Liver (tissue), 9 donors: ENCODE results near the gene DUSP9. TPM values are rescaled to one million over a fixed set of nuclear protein-coding genes. Genes with fewer than 3 reads are reported as not detected.
"Not testable (repeated sequence)": the region's sequence is repeated elsewhere in the genome, so short reads cannot be mapped to it uniquely, and the experiment has no call there.

ENCODE experiments used
- DNase-seq: peaks from one replicate; pipeline ENCODE4 v3.0.0-alpha.2; 2017; ENCODE audit warnings: low spot score
- H3K27ac ChIP-seq, 2 donors: one replicate each; pipeline ENCODE4 v1.7.0; 2013; ENCODE audit warnings: inconsistent platforms in 2 of 2, low read length in 2 of 2, control low read depth in 1 of 2, low read depth in 1 of 2, mild to moderate bottlenecking in 1 of 2
- H3K27me3 ChIP-seq, 4 donors: one replicate each; pipeline versions ENCODE4 v1.6.1 to v1.7.0; 2013; ENCODE audit warnings: low read length in 3 of 4, inconsistent platforms in 1 of 4, mild to moderate bottlenecking in 1 of 4, moderate library complexity in 1 of 4; ENCODE audit not compliant: control insufficient read depth in 4 of 4, insufficient read depth in 4 of 4
- H3K36me3 ChIP-seq, 4 donors: one replicate each; pipeline versions ENCODE4 v1.6.1 to v1.7.0; 2013; ENCODE audit warnings: low read length in 3 of 4, mild to moderate bottlenecking in 3 of 4, low read depth in 1 of 4, moderate library complexity in 1 of 4; ENCODE audit not compliant: control insufficient read depth in 4 of 4, insufficient read depth in 3 of 4
- H3K4me1 ChIP-seq, 4 donors: one replicate each; pipeline versions ENCODE4 v1.6.1 to v1.7.0; 2013; ENCODE audit warnings: low read length in 3 of 4, mild to moderate bottlenecking in 3 of 4, moderate library complexity in 1 of 4; ENCODE audit not compliant: control insufficient read depth in 4 of 4, insufficient read depth in 4 of 4
- H3K4me3 ChIP-seq, 3 donors: one replicate each; pipeline versions ENCODE4 v1.6.1 to v1.7.0; 2013; ENCODE audit warnings: low read length in 3 of 3, control low read depth in 1 of 3, low read depth in 1 of 3, mild to moderate bottlenecking in 1 of 3
- H3K9ac ChIP-seq, 2 donors: one replicate each; pipeline ENCODE4 v1.7.0; 2013; ENCODE audit warnings: low read length in 2 of 2, mild to moderate bottlenecking in 2 of 2, moderate library complexity in 2 of 2, control low read depth in 1 of 2, low read depth in 1 of 2
- H3K9me3 ChIP-seq, 4 donors: one replicate each; pipeline versions ENCODE4 v1.6.1 to v1.7.0; 2013; ENCODE audit warnings: low read length in 3 of 4; ENCODE audit not compliant: control insufficient read depth in 4 of 4
- ATF3 ChIP-seq: IDR thresholded peaks from 2 replicates; pipeline ENCODE4 v1.6.1; 2016; ENCODE audit warnings: antibody characterized with exemption
- CTCF ChIP-seq: fragments of 150-350 bp; IDR thresholded peaks from 2 replicates; pipeline ENCODE4 v1.5.1; 2017; ENCODE audit warnings: improper control_type of control experiment, low read depth, low read length; ENCODE audit not compliant: missing input control
- EGR1 ChIP-seq, 2 donors: IDR thresholded peaks; 2 replicates each; pipeline ENCODE4 v1.6.1; 2016 to 2018; ENCODE audit warnings: antibody characterized with exemption in 2 of 2, low read depth in 2 of 2
- FOXA1 ChIP-seq: IDR thresholded peaks from 2 replicates; pipeline ENCODE4 v1.6.1; 2016; ENCODE audit warnings: antibody characterized with exemption
- FOXA2 ChIP-seq: IDR thresholded peaks from 2 replicates; pipeline ENCODE4 v1.6.1; 2016; ENCODE audit warnings: antibody characterized with exemption
- GABPA ChIP-seq, 2 donors: IDR thresholded peaks in 1 of 2; conservative IDR thresholded peaks in 1 of 2; 2 replicates each; pipeline ENCODE4 v1.6.1; 2016; ENCODE audit warnings: antibody characterized with exemption in 2 of 2, mild to moderate bottlenecking in 1 of 2, moderate library complexity in 1 of 2
- HNF4A ChIP-seq, 2 donors: conservative IDR thresholded peaks; 2 replicates each; pipeline ENCODE4 v1.6.1; 2016; ENCODE audit warnings: antibody characterized with exemption in 2 of 2, mild to moderate bottlenecking in 2 of 2
- JUND ChIP-seq, 2 donors: IDR thresholded peaks; 2 replicates each; pipeline ENCODE4 v1.6.1; 2016; ENCODE audit warnings: antibody characterized with exemption in 2 of 2
- MAX ChIP-seq: IDR thresholded peaks from 2 replicates; pipeline ENCODE4 v1.6.1; 2016; ENCODE audit warnings: antibody characterized with exemption
- NR2F2 ChIP-seq: IDR thresholded peaks from 2 replicates; pipeline ENCODE4 v1.6.1; 2016; ENCODE audit warnings: antibody characterized with exemption
- RAD21 ChIP-seq, 2 donors: IDR thresholded peaks; 2 replicates each; pipeline ENCODE4 v1.6.1; 2016; ENCODE audit warnings: antibody characterized with exemption in 2 of 2, mild to moderate bottlenecking in 2 of 2
- REST ChIP-seq: IDR thresholded peaks from 2 replicates; pipeline ENCODE4 v1.6.1; 2016; ENCODE audit warnings: antibody characterized with exemption, mild to moderate bottlenecking
- RXRA ChIP-seq, 2 donors: IDR thresholded peaks; 2 replicates each; pipeline ENCODE4 v1.6.1; 2017 to 2018; ENCODE audit warnings: antibody characterized with exemption in 2 of 2, mild to moderate bottlenecking in 1 of 2
- SP1 ChIP-seq: IDR thresholded peaks from 2 replicates; pipeline ENCODE4 v1.6.1; 2018; ENCODE audit warnings: antibody characterized with exemption, mild to moderate bottlenecking
- TAF1 ChIP-seq: conservative IDR thresholded peaks from 2 replicates; pipeline ENCODE4 v1.6.1; 2016; ENCODE audit warnings: antibody characterized with exemption, mild to moderate bottlenecking
- YY1 ChIP-seq: IDR thresholded peaks from 2 replicates; pipeline ENCODE4 v1.6.1; 2016; ENCODE audit warnings: antibody characterized with exemption, mild to moderate bottlenecking
- WGBS: extraction: QIAGEN DNeasy Blood & Tissue Kit; methylation state at CpG from one replicate; pipeline ENCODE4 v1.1.7; 2013; 5-methylcytosine and 5-hydroxymethylcytosine counted together
- polyA plus RNA-seq, 2 donors: library from polyadenylated mRNA; stranded (reverse) in 1 of 2; unstranded in 1 of 2; fragments of 200-250 nt in 1 of 2; fragments of >200 nt in 1 of 2; fragmentation: Nextera tagmentation in 1 of 2; extraction: Ambion mirVana in 1 of 2; gene quantifications; one replicate each; pipeline versions ENCODE4 v1.2.1 to v1.2.3, GENCODE V29; 2013 to 2015
- total RNA-seq, 2 donors: library from RNA; depleted of rRNA; stranded (reverse); fragments of >200 nt; gene quantifications; one replicate each; pipeline ENCODE4 v1.2.3, GENCODE V29; 2014
- donor health status: healthy.
- donor health status: healthy.
- donor health status: healthy.
- donor health status: healthy.
- donor health status: healthy.

Gene DUSP9
- total and polyA plus RNA-seq, 4 donors, result 0.42 to 164 (median 1.4) TPM

GRCh38 chrX:153690466-153690865, 43.5 kb downstream of the DUSP9 start (continued):
- TF ChIP-seq JUND (IDR thresholded peaks at IDR 0.05) (no peak), SP1 (no peak), YY1 (no peak), RAD21 (IDR thresholded peaks at IDR 0.05) (no peak), NR2F2 (no peak), GABPA (IDR thresholded peaks at IDR 0.05 in 1 of 2, conservative IDR thresholded peaks at IDR 0.05 in 1 of 2) (no peak), ATF3 (no peak), EGR1 (IDR thresholded peaks at IDR 0.05; ENCODE audit: low read depth in 2 of 2) (no peak), HNF4A (conservative IDR thresholded peaks at IDR 0.05) (no peak), MAX (no peak), FOXA2 (no peak), FOXA1 (no peak), TAF1 (no peak), RXRA (IDR thresholded peaks at IDR 0.05) (no peak)

- WGBS, result 88% methylated on average over 21 of the region's 21 CpGs
- not testable (repeated sequence) for H3K36me3 ChIP-seq, H3K4me3 ChIP-seq, H3K9me3 ChIP-seq, H3K9ac ChIP-seq, H3K27ac ChIP-seq, H3K4me1 ChIP-seq, DNase-seq, H3K27me3 ChIP-seq
Observed at GRCh38 chrX:153691032-153691827, 44.2 kb downstream of the DUSP9 start.

GRCh38 chrX:153692003-153692402, 45.0 kb downstream of the DUSP9 start:
- Histone ChIP-seq H3K36me3 (no peaks in the 10 kb centered on the region), H3K27ac (no peak overlapping the region), H3K9ac (no peak overlapping the region), H3K4me3 (no peak overlapping the region), H3K9me3 (no peaks in the 10 kb centered on the region), H3K4me1 (peaks cover 0 to 2% (median 0%) of the 10 kb centered on the region in 4 donors), H3K27me3 (no peaks in the 10 kb centered on the region)
- no peak for TF ChIP-seq NR2F2
- TF ChIP-seq RXRA (IDR thresholded peaks at IDR 0.05), result no peak
- no peak for TF ChIP-seq FOXA2
- TF ChIP-seq EGR1 (IDR thresholded peaks at IDR 0.05; ENCODE audit: low read depth in 2 of 2), result no peak
- no peak for DNase-seq
- 80% methylated on average over 4 of the region's 4 CpGs for WGBS

- no peaks in the 10 kb centered on the region for H3K36me3 ChIP-seq
- H3K9me3 ChIP-seq, result no peaks in the 10 kb centered on the region
- H3K27ac ChIP-seq, result no peak overlapping the region
- no peak for TF ChIP-seq GABPA (IDR thresholded peaks at IDR 0.05 in 1 of 2, conservative IDR thresholded peaks at IDR 0.05 in 1 of 2)
- no peak for TF ChIP-seq YY1
- no peak for TF ChIP-seq CTCF
- no peak for TF ChIP-seq JUND (IDR thresholded peaks at IDR 0.05)
- no peak for TF ChIP-seq ATF3
- TF ChIP-seq FOXA1, result no peak
- TF ChIP-seq NR2F2, result no peak
- TF ChIP-seq TAF1, result no peak
- no peak for TF ChIP-seq SP1
- no peak for TF ChIP-seq RAD21 (IDR thresholded peaks at IDR 0.05)
- TF ChIP-seq RXRA (IDR thresholded peaks at IDR 0.05), result no peak
- TF ChIP-seq MAX, result no peak
- no peak for TF ChIP-seq FOXA2
- TF ChIP-seq REST, result no peak
- no peak overlapping the region for H3K4me3 ChIP-seq
- DNase-seq, result no peak
- 76% methylated on average over 24 of the region's 24 CpGs for WGBS
- H3K27me3 ChIP-seq, result no peaks in the 10 kb centered on the region
- H3K9ac ChIP-seq, result no peak overlapping the region
- H3K4me1 ChIP-seq, result no peaks in the 10 kb centered on the region
Observed at GRCh38 chrX:153692611-153693156, 45.7 kb downstream of the DUSP9 start.
